Aorta (tissue), 5 donors: ENCODE measurements around the gene LBR. TPM values are rescaled to one million over a fixed set of nuclear protein-coding genes. Genes with fewer than 3 reads are reported as not detected.

Experiments used
- ATAC-seq: fragments of 200-7000 bp; cut with Tn5 transposase; one replicate; pipeline ENCODE4 v1.9.1; 2022; ENCODE audit warnings: moderate library complexity; ENCODE audit not compliant: low FRiP score
- DNase-seq, 2 donors: peaks; one replicate each; pipeline ENCODE4 v3.0.0-alpha.2; 2020
- H3K27ac ChIP-seq, 2 donors: one replicate each; pipeline ENCODE4 v1.5.1; 2013; ENCODE audit warnings: low read length in 2 of 2, mild to moderate bottlenecking in 2 of 2, moderate library complexity in 2 of 2, control low read depth in 1 of 2, inconsistent platforms in 1 of 2, low read depth in 1 of 2
- H3K27me3 ChIP-seq, 2 donors: one replicate each; pipeline ENCODE4 v1.6.1; 2013; ENCODE audit warnings: control low read depth in 1 of 2, low read length in 1 of 2, mild to moderate bottlenecking in 1 of 2, moderate library complexity in 1 of 2; ENCODE audit not compliant: insufficient read depth in 2 of 2, control insufficient read depth in 1 of 2
- H3K36me3 ChIP-seq, 2 donors: one replicate each; pipeline ENCODE4 v1.6.1; 2013; ENCODE audit warnings: control low read depth in 1 of 2, low read length in 1 of 2, mild to moderate bottlenecking in 1 of 2; ENCODE audit not compliant: insufficient read depth in 2 of 2, control insufficient read depth in 1 of 2
- H3K4me1 ChIP-seq, 2 donors: one replicate each; pipeline ENCODE4 v1.6.1; 2013; ENCODE audit warnings: low read length in 2 of 2, control low read depth in 1 of 2, mild to moderate bottlenecking in 1 of 2, moderate library complexity in 1 of 2; ENCODE audit not compliant: insufficient read depth in 2 of 2, control insufficient read depth in 1 of 2
- H3K4me3 ChIP-seq, 2 donors: one replicate each; pipeline ENCODE4 v1.5.1; 2013; ENCODE audit warnings: low read length in 2 of 2, control low read depth in 1 of 2, mild to moderate bottlenecking in 1 of 2
- H3K9me3 ChIP-seq: one replicate; pipeline ENCODE4 v1.6.1; 2013; ENCODE audit warnings: mild to moderate bottlenecking, low read length; ENCODE audit not compliant: control insufficient read depth
- WGBS, 2 donors: extraction: QIAGEN DNeasy Blood & Tissue Kit; methylation state at CpG; one replicate each; pipeline ENCODE4 v1.1.7; 2013; 5-methylcytosine and 5-hydroxymethylcytosine counted together
- intact Hi-C, 2 donors: fragments of 100-400 bp; cut with DNase I; formaldehyde crosslinking; loops; one replicate each; pipeline versions ENCODE4 v1.14.2 to v1.15.0; 2022
- polyA plus RNA-seq, 2 donors: library from polyadenylated mRNA; stranded (reverse); fragments of 200-250 nt; gene quantifications; one replicate each; pipeline ENCODE4 v1.2.3, GENCODE V29; 2013
- total RNA-seq, 2 donors: library from RNA; stranded (reverse); fragmentation: NEBNext Ultra II Directional; extraction: Animal tissue kit (Norgen Biotek cat#: 25700); gene quantifications; one replicate each; pipeline ENCODE4 v1.2.1, GENCODE V29; 2021
- donor health status: healthy with polysubstance abuse.
- donor health status: Bipolar disorder and iron deficiency.
- donor health status: DM: no; HTN: no; CAD: no.
- donor health status: DM: no; HTN: no; CAD: no.
- donor health status: DM: yes; HTN: yes; CAD: no.

Gene LBR
- total and polyA plus RNA-seq, 4 donors: 8.5 to 48.4 (median 29.2) TPM

DNA sequence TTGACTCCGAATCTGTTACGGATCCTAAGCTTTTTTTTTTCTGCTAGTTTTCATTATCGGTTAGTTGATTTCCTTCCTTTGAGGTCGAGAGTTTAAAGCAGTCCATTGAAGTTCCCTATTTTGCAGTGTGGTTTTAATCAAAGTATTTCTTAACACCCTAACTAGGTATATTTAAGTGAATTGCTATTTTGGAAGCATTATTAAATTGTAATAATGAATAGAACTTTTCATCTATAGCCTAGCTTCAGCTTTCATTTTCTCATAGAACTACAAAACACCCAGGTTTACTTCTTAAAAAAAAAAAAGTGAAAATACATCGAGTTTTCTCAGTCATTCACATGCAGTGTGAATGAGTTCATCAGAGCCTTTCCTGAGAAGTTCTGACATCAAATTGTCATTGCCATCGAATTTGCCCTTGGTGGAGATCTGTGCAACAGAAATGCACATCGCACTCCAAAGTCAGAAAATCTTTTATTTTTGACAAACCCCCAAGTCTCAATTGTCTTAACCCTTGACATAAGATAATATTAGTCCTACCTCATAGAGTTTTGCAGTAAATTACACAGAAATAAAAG lies 1.1 kb upstream of the LBR start:
- DNase-seq (no peak), ATAC-seq (no peak)
- H3K4me1 ChIP-seq: no peaks in the 10 kb centered on the region
- no peaks in the 10 kb centered on the region for H3K9me3 ChIP-seq
- intact Hi-C loops: no loop called here
- WGBS, 2 donors: 16 to 19% methylated on average over 7 of the region's 7 CpGs
- H3K4me3 ChIP-seq: peak overlapping the region; percentile 86 to 90
- H3K27ac ChIP-seq: no peak overlapping the region
- no peaks in the 10 kb centered on the region for H3K36me3 ChIP-seq
- H3K27me3 ChIP-seq: no peaks in the 10 kb centered on the region

DNA sequence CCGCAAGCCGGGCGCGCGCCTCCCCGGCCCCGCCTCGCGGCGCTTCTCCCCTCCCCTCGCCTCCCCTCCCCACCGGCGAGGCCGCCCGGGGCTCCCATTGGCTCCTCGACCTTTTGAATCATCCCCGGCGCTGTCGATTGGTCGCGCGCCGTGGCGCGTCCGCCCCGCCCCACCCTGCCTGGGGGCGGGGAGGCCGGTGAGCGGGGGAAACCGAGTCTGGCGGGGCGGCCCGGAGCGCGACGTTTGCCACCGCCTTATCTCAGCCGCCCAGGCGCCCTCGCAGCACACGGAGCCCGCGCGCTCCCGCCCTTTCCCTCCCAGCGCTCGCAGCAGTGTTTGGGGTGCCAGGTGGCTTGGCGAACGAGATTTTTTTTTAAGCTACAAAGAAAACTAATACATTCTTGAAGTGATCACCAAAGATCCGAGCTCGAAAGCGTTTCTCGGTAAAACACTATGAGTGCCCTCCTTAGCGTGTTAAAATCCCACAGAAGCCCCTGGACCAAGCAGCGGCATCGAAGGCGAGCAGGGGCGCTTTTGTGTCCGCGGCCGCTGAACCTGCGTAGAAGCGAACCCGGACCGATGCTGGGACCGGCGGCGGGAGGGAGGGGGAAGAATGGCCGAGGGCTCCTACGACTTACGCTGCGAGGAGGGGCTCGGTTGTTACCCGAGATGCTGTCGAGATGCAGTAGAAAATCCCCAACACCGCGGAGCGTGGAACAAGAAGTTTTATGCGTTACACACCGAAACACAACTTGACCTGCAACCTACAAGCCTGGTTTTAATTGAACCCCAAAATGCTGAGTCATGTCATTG lies 436 bp upstream of the LBR start:
- Histone ChIP-seq H3K4me1 (no peaks in the 10 kb centered on the region), H3K9me3 (no peaks in the 10 kb centered on the region), H3K27me3 (no peaks in the 10 kb centered on the region), H3K36me3 (no peaks in the 10 kb centered on the region), H3K4me3 (peak overlapping the region; percentile 86 to 90), H3K27ac (peak overlapping the region in 1 of 2 donors; percentile 28)
- peak; percentile 96 for ATAC-seq
- peak; percentile 95 to 97 for DNase-seq
- intact Hi-C loops: no loop called here
- 0 to 1% methylated on average over 59 to 81 of the region's 81 CpGs for WGBS, 2 donors

DNA sequence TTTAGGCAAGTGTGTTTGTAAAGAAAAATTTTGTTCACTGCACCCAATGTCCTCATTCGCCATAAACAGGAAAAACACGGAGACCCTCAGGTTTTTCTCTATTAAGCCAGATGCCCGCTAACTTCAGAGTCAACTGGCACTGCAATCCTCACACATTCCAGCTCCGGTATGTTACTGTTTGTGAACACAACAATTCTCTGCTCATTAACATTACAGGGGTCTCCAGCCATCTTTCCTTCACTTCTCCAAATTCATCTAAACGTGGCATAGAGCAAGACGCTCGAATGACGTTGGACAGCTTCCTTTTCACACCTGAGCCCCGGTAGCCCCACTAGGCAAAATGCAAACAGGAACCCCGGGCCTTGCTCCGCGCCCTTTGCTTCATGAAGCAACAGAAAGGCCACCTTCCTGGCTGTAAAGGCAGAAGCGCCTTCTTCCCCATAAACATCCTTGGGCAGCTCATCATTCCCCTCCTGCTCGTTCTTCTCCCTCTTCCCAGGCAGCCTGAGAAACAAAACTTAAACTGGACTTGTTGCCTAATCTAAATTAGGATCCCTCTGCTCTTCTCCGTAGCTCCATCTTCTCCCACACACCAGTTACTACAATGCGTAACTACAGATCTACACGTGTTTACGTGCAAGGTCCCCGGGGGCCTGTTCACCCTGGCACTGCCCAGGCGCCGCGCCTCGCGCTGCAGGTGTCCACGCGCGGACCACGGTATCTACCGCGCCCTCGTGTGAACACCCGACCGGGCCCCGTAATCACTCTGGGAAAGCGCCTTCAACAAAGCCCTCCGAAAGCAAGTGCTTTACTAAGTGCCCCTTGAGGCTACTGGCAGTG lies 1.2 kb downstream of the LBR start:
- WGBS, 2 donors: 8 to 10% methylated on average over 36 of the region's 36 CpGs
- Histone ChIP-seq H3K27me3 (no peaks in the 10 kb centered on the region), H3K4me1 (no peaks in the 10 kb centered on the region), H3K36me3 (no peaks in the 10 kb centered on the region), H3K27ac (no peak overlapping the region), H3K4me3 (peak overlapping the region; percentile 86 to 90), H3K9me3 (no peaks in the 10 kb centered on the region)
- ATAC-seq (peak; percentile 5), DNase-seq (peak in 1 of 2 donors; percentile 81)
- intact Hi-C loops: no loop called here

DNA sequence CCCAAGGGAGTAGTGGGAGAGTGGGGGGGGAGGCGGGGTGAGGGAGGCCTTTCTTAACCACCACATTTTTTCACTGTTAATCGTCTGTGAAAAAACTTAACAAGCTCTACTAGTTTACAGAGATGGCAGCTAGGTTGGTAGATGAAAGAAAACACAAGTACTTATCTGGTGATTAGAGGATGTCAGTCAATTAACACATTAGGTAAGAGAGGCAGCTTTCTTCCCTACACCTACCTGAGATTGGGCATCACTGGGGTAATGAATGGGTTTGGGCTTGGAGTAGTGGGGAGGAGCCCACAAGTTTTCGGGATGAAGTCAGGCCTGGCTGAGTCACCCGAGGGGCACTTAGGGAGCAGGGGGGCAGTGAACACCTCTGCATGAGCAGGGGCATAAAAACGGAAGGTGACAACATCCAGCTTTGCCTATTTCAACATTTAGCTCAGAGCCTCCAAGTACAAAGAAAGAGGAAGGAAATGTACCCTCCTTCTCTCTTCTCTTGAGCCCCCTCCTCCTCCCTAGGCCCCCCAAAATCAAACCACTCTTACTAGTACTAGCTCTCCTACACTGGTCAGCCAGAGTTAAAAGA lies 2.5 kb downstream of the LBR start:
- DNase-seq: no peak
- H3K4me1 ChIP-seq: no peaks in the 10 kb centered on the region

DNA sequence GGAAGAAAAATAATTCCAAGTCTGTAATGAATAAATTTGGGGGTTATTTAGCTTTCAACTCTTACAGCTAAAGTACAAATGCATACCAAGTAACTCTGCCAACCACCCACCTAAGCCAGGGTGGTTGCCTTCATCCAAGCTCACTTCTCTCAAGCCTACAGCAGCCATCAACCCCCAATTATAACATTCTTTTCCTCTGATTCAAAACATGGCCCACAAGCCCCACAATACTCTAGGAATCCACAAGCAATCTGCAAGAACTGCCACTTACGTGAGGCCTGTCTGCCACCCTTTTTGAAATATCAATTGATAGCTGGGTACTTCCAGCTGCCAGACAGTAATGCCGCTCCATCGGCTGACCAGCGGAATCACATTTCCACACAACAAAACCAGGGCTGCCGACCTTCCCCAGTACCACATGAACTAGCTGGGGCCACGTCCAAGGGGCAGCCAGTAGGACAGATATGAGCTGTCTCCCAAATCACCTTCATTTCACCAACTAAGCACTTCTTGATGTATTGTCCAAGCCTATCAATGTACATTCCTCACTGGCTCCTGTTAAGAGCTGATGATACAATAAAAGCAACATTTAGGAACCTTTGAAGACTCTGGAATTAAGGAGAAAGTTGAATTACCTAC lies 3.2 kb downstream of the LBR start:
- H3K27ac ChIP-seq: no peak overlapping the region
- intact Hi-C loops: no loop called here
- H3K36me3 ChIP-seq: no peaks in the 10 kb centered on the region
- no peak overlapping the region for H3K4me3 ChIP-seq
- no peaks in the 10 kb centered on the region for H3K4me1 ChIP-seq
- H3K27me3 ChIP-seq: no peaks in the 10 kb centered on the region
- ATAC-seq (no peak), DNase-seq (no peak)
- no peaks in the 10 kb centered on the region for H3K9me3 ChIP-seq
- 76% methylated on average over 6 of the region's 6 CpGs for WGBS, 2 donors

More for the DNA sequence above, 2.5 kb downstream of the LBR start:
- Histone ChIP-seq H3K9me3 (no peaks in the 10 kb centered on the region), H3K27me3 (no peaks in the 10 kb centered on the region), H3K4me3 (no peak overlapping the region), H3K27ac (no peak overlapping the region), H3K36me3 (no peaks in the 10 kb centered on the region)
- no peak for ATAC-seq
- WGBS, 2 donors: 53 to 54% methylated on average over 5 of the region's 5 CpGs
- intact Hi-C loops: no loop called here

DNA sequence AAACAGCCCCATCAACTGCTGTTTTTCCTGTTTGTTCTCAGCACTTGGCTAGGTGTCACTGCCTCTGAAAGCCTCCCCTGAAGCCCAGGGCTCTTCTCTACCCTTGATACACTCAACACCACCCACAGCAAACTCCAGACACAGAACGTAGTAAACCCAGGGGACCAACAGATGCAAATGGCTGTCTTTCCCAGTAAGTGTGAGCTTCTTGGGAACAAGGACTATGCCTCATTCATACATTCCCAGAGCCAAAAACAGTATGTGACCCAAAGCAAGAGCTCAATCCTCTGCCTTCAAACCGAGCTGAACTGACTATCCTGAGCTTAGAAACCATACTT lies 4.4 kb downstream of the LBR start:
- no peak overlapping the region for H3K4me3 ChIP-seq
- no peaks in the 10 kb centered on the region for H3K27me3 ChIP-seq
- ATAC-seq: no peak
- H3K4me1 ChIP-seq: no peaks in the 10 kb centered on the region
- intact Hi-C loops: no loop called here
- WGBS, 2 donors: 78 to 81% methylated on average over 2 of the region's 2 CpGs
- H3K36me3 ChIP-seq: peaks cover 2 to 3% of the 10 kb centered on the region in 2 donors
- DNase-seq: no peak
- no peaks in the 10 kb centered on the region for H3K9me3 ChIP-seq
- H3K27ac ChIP-seq: no peak overlapping the region

DNA sequence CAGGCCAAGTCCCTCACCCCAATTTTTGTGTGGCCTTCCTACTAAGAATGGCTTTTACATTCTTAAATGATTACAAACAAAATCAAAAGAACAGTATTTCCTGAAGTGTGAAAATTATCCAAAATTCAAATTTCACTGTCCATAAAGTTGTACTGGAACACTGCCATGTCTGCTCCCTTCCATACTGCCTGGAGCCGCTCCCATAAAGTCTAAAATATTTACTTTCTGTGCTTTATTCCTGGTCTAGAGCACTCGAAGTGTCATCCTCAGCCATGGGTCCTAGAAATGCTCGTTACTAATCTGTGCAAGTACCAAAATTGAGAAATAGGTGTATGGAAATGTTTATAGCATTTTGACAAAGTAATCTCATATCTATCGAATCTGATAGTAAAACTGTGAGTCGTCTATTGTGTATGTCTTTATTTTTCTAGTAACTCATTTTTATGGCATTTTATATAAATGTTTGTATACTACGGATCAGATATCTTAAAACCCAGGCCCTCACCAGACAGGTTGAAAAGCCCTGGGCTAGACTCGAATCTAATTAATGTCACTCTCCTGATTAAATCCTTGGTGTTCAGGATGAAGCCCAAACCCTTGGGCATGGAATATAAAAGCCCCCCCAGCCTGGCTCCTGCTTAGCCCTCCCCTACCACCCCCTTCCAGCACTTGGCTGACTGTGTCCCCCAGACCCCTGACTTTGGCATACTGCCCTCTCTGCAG lies 4.9 kb downstream of the LBR start:
- Histone ChIP-seq H3K9me3 (no peaks in the 10 kb centered on the region), H3K27ac (no peak overlapping the region), H3K4me3 (no peak overlapping the region), H3K27me3 (no peaks in the 10 kb centered on the region), H3K36me3 (peaks cover 2 to 3% of the 10 kb centered on the region in 2 donors), H3K4me1 (no peaks in the 10 kb centered on the region)
- no peak for DNase-seq
- WGBS, 2 donors: 71 to 78% methylated on average over 7 of the region's 7 CpGs
- no peak for ATAC-seq
- intact Hi-C loops: no loop called here
